ENCODE results near the gene WDR3.

GRCh38 chr1:117930173-117930447, 571 bp downstream of the WDR3 start:
- TF ChIP-seq, protein P1, sequence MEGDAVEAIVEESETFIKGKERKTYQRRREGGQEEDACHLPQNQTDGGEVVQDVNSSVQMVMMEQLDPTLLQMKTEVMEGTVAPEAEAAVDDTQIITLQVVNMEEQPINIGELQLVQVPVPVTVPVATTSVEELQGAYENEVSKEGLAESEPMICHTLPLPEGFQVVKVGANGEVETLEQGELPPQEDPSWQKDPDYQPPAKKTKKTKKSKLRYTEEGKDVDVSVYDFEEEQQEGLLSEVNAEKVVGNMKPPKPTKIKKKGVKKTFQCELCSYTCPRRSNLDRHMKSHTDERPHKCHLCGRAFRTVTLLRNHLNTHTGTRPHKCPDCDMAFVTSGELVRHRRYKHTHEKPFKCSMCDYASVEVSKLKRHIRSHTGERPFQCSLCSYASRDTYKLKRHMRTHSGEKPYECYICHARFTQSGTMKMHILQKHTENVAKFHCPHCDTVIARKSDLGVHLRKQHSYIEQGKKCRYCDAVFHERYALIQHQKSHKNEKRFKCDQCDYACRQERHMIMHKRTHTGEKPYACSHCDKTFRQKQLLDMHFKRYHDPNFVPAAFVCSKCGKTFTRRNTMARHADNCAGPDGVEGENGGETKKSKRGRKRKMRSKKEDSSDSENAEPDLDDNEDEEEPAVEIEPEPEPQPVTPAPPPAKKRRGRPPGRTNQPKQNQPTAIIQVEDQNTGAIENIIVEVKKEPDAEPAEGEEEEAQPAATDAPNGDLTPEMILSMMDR (IDR thresholded peaks at IDR 0.05; ENCODE audit: borderline replicate concordance, extremely low read depth, low read length, poor library complexity, severe bottlenecking) = no peak
- no peak for TF ChIP-seq EZH2 (IDR thresholded peaks at IDR 0.05; ENCODE audit: borderline replicate concordance, low read depth, low read length, severe bottlenecking)

Measured in DND-41 (cell line).